A673 (cell line): ENCODE data around the gene STAM. TPM values are rescaled to one million over a fixed set of nuclear protein-coding genes. Genes with fewer than 3 reads are reported as not detected.

Experiments
- BruUV-seq: library from RNA; stranded (reverse); fragments of 400-500 nt; replicated peaks from 2 replicates; lab custom pipeline; 2021; lab: Mats Ljungman, UMichigan
- CTCF ChIA-PET: fragments of 300-600 bp; sonication (Branson Sonifier 250); formaldehyde crosslinking; loops from one replicate; lab custom pipeline; 2022; ENCODE audit warnings: antibody characterized with exemption; lab: Charles Lee
- POLR2A ChIA-PET: fragments of 300-600 bp; sonication (Branson Sonifier 250); formaldehyde crosslinking; loops from one replicate; lab custom pipeline; 2022; ENCODE audit warnings: antibody characterized with exemption; ENCODE audit not compliant: low non-redundant PET; lab: Charles Lee
- DNase-seq: peaks from one replicate; pipeline ENCODE4 v3.0.0-alpha.2; 2015; ENCODE audit warnings: low spot score
- H3K27ac ChIP-seq: fragments of 200-600 bp; sonication (generic); 2 replicates; pipeline ENCODE4 v1.5.1; 2016; ENCODE audit warnings: mixed run types, low read depth, mild to moderate bottlenecking, mixed read lengths, antibody characterized with exemption, low read length; ENCODE audit not compliant: poor library complexity, severe bottlenecking
- H3K27me3 ChIP-seq: fragments of 200-600 bp; sonication (generic); replicated peaks from 2 replicates; pipeline ENCODE4 v1.6.1; 2017; ENCODE audit warnings: mixed run types, low read depth, mild to moderate bottlenecking, mixed read lengths, antibody characterized with exemption, low read length; ENCODE audit not compliant: insufficient read depth, poor library complexity
- H3K36me3 ChIP-seq: fragments of 200-600 bp; sonication (generic); 2 replicates; pipeline ENCODE4 v1.6.1; 2016; ENCODE audit warnings: mixed run types, mild to moderate bottlenecking, mixed read lengths, antibody characterized with exemption, low read length; ENCODE audit not compliant: insufficient read depth, poor library complexity, severe bottlenecking
- H3K4me1 ChIP-seq: fragments of 200-600 bp; sonication (generic); 2 replicates; pipeline ENCODE4 v1.6.1; 2017; ENCODE audit warnings: mixed run types, mild to moderate bottlenecking, mixed read lengths, antibody characterized with exemption, low read length; ENCODE audit not compliant: insufficient read depth, poor library complexity, severe bottlenecking
- H3K4me3 ChIP-seq: fragments of 200-600 bp; sonication (generic); 2 replicates; pipeline ENCODE4 v1.5.1; 2016; ENCODE audit warnings: low read depth, mixed run types, mild to moderate bottlenecking, mixed read lengths, low read length; ENCODE audit not compliant: poor library complexity, severe bottlenecking
- H3K9me3 ChIP-seq: fragments of 200-600 bp; sonication (generic); 2 replicates; pipeline ENCODE4 v1.6.1; 2016; ENCODE audit warnings: mixed run types, low read depth, mild to moderate bottlenecking, mixed read lengths, antibody characterized with exemption, low read length; ENCODE audit not compliant: poor library complexity, severe bottlenecking
- CTCF ChIP-seq: fragments of 300-800, 200-600 bp; sonication (generic); conservative IDR thresholded peaks from 2 replicates; pipeline ENCODE4 v1.5.1; 2017; ENCODE audit warnings: low read depth, mild to moderate bottlenecking, antibody characterized with exemption, low read length, moderate library complexity, mixed read lengths
- EZH2 ChIP-seq: fragments of 200-600 bp; sonication (generic); IDR thresholded peaks from 2 replicates; pipeline ENCODE4 v1.6.1; 2017; ENCODE audit warnings: borderline replicate concordance, low read depth, mild to moderate bottlenecking, mixed read lengths, antibody characterized with exemption, low read length; ENCODE audit not compliant: poor library complexity, severe bottlenecking
- intact Hi-C: fragments of 100-400 bp; cut with micrococcal nuclease; formaldehyde crosslinking; loops from one replicate; pipeline ENCODE4 v1.10.0; 2022; ENCODE audit not compliant: unreplicated experiment
- total RNA-seq: library from RNA; stranded (reverse); gene quantifications from 2 replicates; pipeline ENCODE4 v1.2.3, GENCODE V29; 2021

STAM gene
- total RNA-seq, 1 experiment from 2014 or later = 37.4 TPM

GRCh38 chr10:17756557-17757217, 112.7 kb downstream of the STAM start:
- ChIA-PET POLR2A (no interaction called here), CTCF (interaction anchor here (0.6 kb wide), 1 partner anchor 63 kb away, joined by 3 read pairs; no protein-coding TSS in a partner anchor)
- H3K4me3 ChIP-seq = no peak overlapping the region
- peaks cover 4% of the 10 kb centered on the region for H3K4me1 ChIP-seq
- H3K27ac ChIP-seq = no peak overlapping the region
- BruUV-seq = no TSS peak
- no peak for DNase-seq
- TF ChIP-seq CTCF = no peak
- TF ChIP-seq EZH2 = no peak
- no peaks in the 10 kb centered on the region for H3K9me3 ChIP-seq
- intact Hi-C loops = no loop called here
- no peaks in the 10 kb centered on the region for H3K36me3 ChIP-seq
- H3K27me3 ChIP-seq = no peaks in the 10 kb centered on the region

- no peak overlapping the region for H3K27ac ChIP-seq
- CTCF ChIA-PET = no interaction called here
- BruUV-seq = no TSS peak
- H3K4me1 ChIP-seq = peaks cover 4% of the 10 kb centered on the region
- no peak for DNase-seq
- no peaks in the 10 kb centered on the region for H3K9me3 ChIP-seq
- TF ChIP-seq CTCF (no peak), EZH2 (no peak)
- intact Hi-C loops = no loop called here
- H3K36me3 ChIP-seq = no peaks in the 10 kb centered on the region
- POLR2A ChIA-PET = no interaction called here
- H3K27me3 ChIP-seq = no peaks in the 10 kb centered on the region
- H3K4me3 ChIP-seq = no peak overlapping the region
Measured at GRCh38 chr10:17758200-17758599, 114.2 kb downstream of the STAM start.

- peaks cover 4% of the 10 kb centered on the region for H3K4me1 ChIP-seq
- TF ChIP-seq EZH2 (no peak), CTCF (no peak)
- CTCF ChIA-PET = no interaction called here
- no peaks in the 10 kb centered on the region for H3K36me3 ChIP-seq
- H3K9me3 ChIP-seq = no peaks in the 10 kb centered on the region
- H3K27ac ChIP-seq = no peak overlapping the region
- no peaks in the 10 kb centered on the region for H3K27me3 ChIP-seq
- intact Hi-C loops = no loop called here
- POLR2A ChIA-PET = no interaction called here
- DNase-seq = peak; percentile 26
- H3K4me3 ChIP-seq = no peak overlapping the region
- no TSS peak for BruUV-seq
Measured at GRCh38 chr10:17758896-17759295, 114.9 kb downstream of the STAM start.
